Measurements from ENCODE around the gene TUBE1.

TUBE1 gene

GRCh38 chr6:112021691-112022310 is 65.5 kb downstream of the TUBE1 start:
- Mint-ChIP-seq H3K27ac (no peak overlapping the region), H3K4me3 (no peak overlapping the region), H3K36me3 (ENCODE audit: low read depth) (no peaks in the 10 kb centered on the region), H3K4me1 (ENCODE audit: low read depth) (no peaks in the 10 kb centered on the region), H3K9me3 (no peaks in the 10 kb centered on the region), H3K27me3 (no peaks in the 10 kb centered on the region)
- intact Hi-C loops (cut with micrococcal nuclease) = no loop called here
